Lung (tissue), 12 donors: ENCODE results near the gene MED13L. TPM values are rescaled to one million over a fixed set of nuclear protein-coding genes. Genes with fewer than 3 reads are reported as not detected.

Experiments
- ATAC-seq: fragments of 200-7000 bp; cut with Tn5 transposase; one replicate; pipeline ENCODE4 v1.9.1; 2020; ENCODE audit warnings: moderate number of reproducible peaks; ENCODE audit not compliant: insufficient read depth, low FRiP score
- DNase-seq, 3 donors: peaks; one replicate each; pipeline ENCODE4 v3.0.0-alpha.2; 2013 to 2017
- H3K27ac ChIP-seq, 2 donors: one replicate each; pipeline ENCODE4 v1.5.1; 2013; ENCODE audit warnings: mild to moderate bottlenecking in 2 of 2, moderate library complexity in 2 of 2, control low read depth in 1 of 2, inconsistent platforms in 1 of 2, low read depth in 1 of 2, low read length in 1 of 2
- H3K27me3 ChIP-seq, 3 donors: one replicate each; pipeline ENCODE4 v1.5.1; 2013; ENCODE audit warnings: low read length in 2 of 3; ENCODE audit not compliant: control insufficient read depth in 3 of 3, insufficient read depth in 3 of 3
- H3K36me3 ChIP-seq, 4 donors: one replicate each; pipeline ENCODE4 v1.5.1; 2013; ENCODE audit warnings: low read length in 4 of 4, mild to moderate bottlenecking in 1 of 4, moderate library complexity in 1 of 4; ENCODE audit not compliant: control insufficient read depth in 4 of 4, insufficient read depth in 4 of 4
- H3K4me1 ChIP-seq, 5 donors: one replicate each; pipeline ENCODE4 v1.5.1; 2013; ENCODE audit warnings: low read length in 5 of 5, mild to moderate bottlenecking in 2 of 5, moderate library complexity in 1 of 5; ENCODE audit not compliant: control insufficient read depth in 5 of 5, insufficient read depth in 5 of 5
- H3K4me3 ChIP-seq: one replicate; pipeline ENCODE4 v1.5.1; 2013; ENCODE audit warnings: mild to moderate bottlenecking, control low read depth, moderate library complexity
- H3K9ac ChIP-seq, 2 donors: one replicate each; pipeline ENCODE4 v1.5.1; 2013; ENCODE audit warnings: low read length in 2 of 2, control low read depth in 1 of 2; ENCODE audit not compliant: insufficient read depth in 1 of 2
- H3K9me3 ChIP-seq, 4 donors: one replicate each; pipeline ENCODE4 v1.5.1; 2013; ENCODE audit warnings: low read length in 3 of 4, mild to moderate bottlenecking in 1 of 4, moderate library complexity in 1 of 4; ENCODE audit not compliant: control insufficient read depth in 4 of 4, insufficient read depth in 3 of 4
- WGBS, 2 donors: extraction: QIAGEN DNeasy Blood & Tissue Kit; methylation state at CpG; one replicate each; pipeline ENCODE4 v1.1.7; 2013; 5-methylcytosine and 5-hydroxymethylcytosine counted together
- polyA plus RNA-seq, 2 donors: library from polyadenylated mRNA; stranded (reverse); fragments of 200-250 nt; gene quantifications; one replicate each; pipeline ENCODE4 v1.2.1, GENCODE V29; 2013
- total RNA-seq, 2 donors: library from RNA; depleted of rRNA in 1 of 2; stranded (reverse); fragments of >200 nt in 1 of 2; gene quantifications; one replicate each; pipeline ENCODE4 v1.2.1, GENCODE V29; 2014 to 2021
- TF ChIP-seq, protein P1 (sequence below): IDR thresholded peaks from 2 replicates; pipeline ENCODE4 v1.5.1; 2012; ENCODE audit warnings: mild to moderate bottlenecking; ENCODE audit errors: control extremely low read depth, extremely low read depth
- donor health status: control.
- donor health status: control.
- donor health status: Bipolar disorder and iron deficiency.
- donor health status: healthy.
- donor health status: DM: yes; HTN: yes; CAD: no.

Gene MED13L
- total and polyA plus RNA-seq, 4 donors = 18.2 to 329 (median 71.4) TPM

DNA sequence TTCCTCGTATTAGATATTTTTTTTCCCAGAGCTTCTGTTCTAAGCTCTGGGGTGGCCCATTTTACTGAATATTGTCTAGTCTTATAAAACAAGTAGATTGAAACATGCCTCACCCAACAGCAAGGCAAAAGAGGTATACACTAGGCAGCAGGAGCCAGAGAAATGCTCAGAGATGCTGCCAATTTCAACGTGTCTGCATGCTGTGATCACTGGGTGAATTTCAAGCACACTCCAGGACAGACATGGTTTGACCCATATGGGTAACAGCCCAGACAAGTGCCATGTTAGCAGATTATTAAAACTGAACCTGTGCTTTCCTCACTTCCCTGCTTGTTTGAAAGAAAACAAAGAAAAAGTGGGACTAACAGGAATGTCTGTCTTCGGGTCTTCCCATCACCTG is 321.3 kb downstream of the MED13L start:
- WGBS, 2 donors = 57 to 70% methylated on average over 3 of the region's 3 CpGs
- peaks cover 0 to 27% (median 14%) of the 10 kb centered on the region in 5 donors for H3K4me1 ChIP-seq
- no peak overlapping the region for H3K4me3 ChIP-seq
- H3K27me3 ChIP-seq = no peaks in the 10 kb centered on the region
- H3K36me3 ChIP-seq = peaks cover 10 to 19% (median 13%) of the 10 kb centered on the region in 4 donors
- DNase-seq (peak in 1 of 3 donors; percentile 22), ATAC-seq (no peak)
- TF ChIP-seq, protein P1, sequence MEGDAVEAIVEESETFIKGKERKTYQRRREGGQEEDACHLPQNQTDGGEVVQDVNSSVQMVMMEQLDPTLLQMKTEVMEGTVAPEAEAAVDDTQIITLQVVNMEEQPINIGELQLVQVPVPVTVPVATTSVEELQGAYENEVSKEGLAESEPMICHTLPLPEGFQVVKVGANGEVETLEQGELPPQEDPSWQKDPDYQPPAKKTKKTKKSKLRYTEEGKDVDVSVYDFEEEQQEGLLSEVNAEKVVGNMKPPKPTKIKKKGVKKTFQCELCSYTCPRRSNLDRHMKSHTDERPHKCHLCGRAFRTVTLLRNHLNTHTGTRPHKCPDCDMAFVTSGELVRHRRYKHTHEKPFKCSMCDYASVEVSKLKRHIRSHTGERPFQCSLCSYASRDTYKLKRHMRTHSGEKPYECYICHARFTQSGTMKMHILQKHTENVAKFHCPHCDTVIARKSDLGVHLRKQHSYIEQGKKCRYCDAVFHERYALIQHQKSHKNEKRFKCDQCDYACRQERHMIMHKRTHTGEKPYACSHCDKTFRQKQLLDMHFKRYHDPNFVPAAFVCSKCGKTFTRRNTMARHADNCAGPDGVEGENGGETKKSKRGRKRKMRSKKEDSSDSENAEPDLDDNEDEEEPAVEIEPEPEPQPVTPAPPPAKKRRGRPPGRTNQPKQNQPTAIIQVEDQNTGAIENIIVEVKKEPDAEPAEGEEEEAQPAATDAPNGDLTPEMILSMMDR = no peak
- H3K27ac ChIP-seq = no peak overlapping the region
- H3K9ac ChIP-seq = no peak overlapping the region
- no peaks in the 10 kb centered on the region for H3K9me3 ChIP-seq

- Histone ChIP-seq H3K9me3 (no peaks in the 10 kb centered on the region), H3K27ac (no peak overlapping the region), H3K27me3 (no peaks in the 10 kb centered on the region), H3K4me3 (no peak overlapping the region), H3K36me3 (peaks cover 0 to 13% (median 8%) of the 10 kb centered on the region in 4 donors), H3K4me1 (peaks cover 0 to 26% (median 14%) of the 10 kb centered on the region in 5 donors), H3K9ac (no peak overlapping the region)
- 84 to 89% methylated on average over 6 of the region's 6 CpGs for WGBS, 2 donors
- TF ChIP-seq, protein P1 = no peak
- no peak for ATAC-seq
- DNase-seq = no peak
These were observed 324.0 kb downstream of the MED13L start for GRCh38 chr12:115953450-115953849.

- WGBS, 2 donors = 94% methylated on average over 7 of the region's 7 CpGs
- no peak for ATAC-seq
- TF ChIP-seq, protein P1 = no peak
These were observed 324.5 kb downstream of the MED13L start for GRCh38 chr12:115953031-115953430.

GRCh38 chr12:115950959-115951358 is 326.5 kb downstream of the MED13L start:
- Histone ChIP-seq H3K36me3 (peaks cover 0 to 4% (median 1%) of the 10 kb centered on the region in 4 donors), H3K9ac (no peak overlapping the region), H3K27me3 (no peaks in the 10 kb centered on the region), H3K9me3 (no peaks in the 10 kb centered on the region), H3K27ac (no peak overlapping the region), H3K4me1 (peaks cover 0 to 17% (median 5%) of the 10 kb centered on the region in 5 donors), H3K4me3 (no peak overlapping the region)
- DNase-seq (no peak), ATAC-seq (no peak)
- WGBS, 2 donors = 93 to 96% methylated on average over 9 of the region's 9 CpGs
- TF ChIP-seq, protein P1 = no peak

More at GRCh38 chr12:115953031-115953430, 324.5 kb downstream of the MED13L start:
- H3K4me3 ChIP-seq = no peak overlapping the region
- H3K27ac ChIP-seq = no peak overlapping the region
- peaks cover 0 to 22% (median 13%) of the 10 kb centered on the region in 5 donors for H3K4me1 ChIP-seq
- no peaks in the 10 kb centered on the region for H3K27me3 ChIP-seq
- H3K9ac ChIP-seq = no peak overlapping the region
- no peaks in the 10 kb centered on the region for H3K9me3 ChIP-seq
- DNase-seq = no peak
- peaks cover 0 to 9% (median 5%) of the 10 kb centered on the region in 4 donors for H3K36me3 ChIP-seq
